Liver (tissue), 9 donors: ENCODE measurements around the gene CDC42SE2. TPM values are rescaled to one million over a fixed set of nuclear protein-coding genes. Genes with fewer than 3 reads are reported as not detected.
A peak's percentile ranks its signal among the peaks of the same experiment; 100 is the strongest.

Experiments used
- DNase-seq: peaks from one replicate; pipeline ENCODE4 v3.0.0-alpha.2; 2017; ENCODE audit warnings: low spot score
- H3K27ac ChIP-seq, 2 donors: one replicate each; pipeline ENCODE4 v1.7.0; 2013; ENCODE audit warnings: inconsistent platforms in 2 of 2, low read length in 2 of 2, control low read depth in 1 of 2, low read depth in 1 of 2, mild to moderate bottlenecking in 1 of 2
- H3K27me3 ChIP-seq, 4 donors: one replicate each; pipeline versions ENCODE4 v1.6.1 to v1.7.0; 2013; ENCODE audit warnings: low read length in 3 of 4, inconsistent platforms in 1 of 4, mild to moderate bottlenecking in 1 of 4, moderate library complexity in 1 of 4; ENCODE audit not compliant: control insufficient read depth in 4 of 4, insufficient read depth in 4 of 4
- H3K36me3 ChIP-seq, 4 donors: one replicate each; pipeline versions ENCODE4 v1.6.1 to v1.7.0; 2013; ENCODE audit warnings: low read length in 3 of 4, mild to moderate bottlenecking in 3 of 4, low read depth in 1 of 4, moderate library complexity in 1 of 4; ENCODE audit not compliant: control insufficient read depth in 4 of 4, insufficient read depth in 3 of 4
- H3K4me1 ChIP-seq, 4 donors: one replicate each; pipeline versions ENCODE4 v1.6.1 to v1.7.0; 2013; ENCODE audit warnings: low read length in 3 of 4, mild to moderate bottlenecking in 3 of 4, moderate library complexity in 1 of 4; ENCODE audit not compliant: control insufficient read depth in 4 of 4, insufficient read depth in 4 of 4
- H3K4me3 ChIP-seq, 3 donors: one replicate each; pipeline versions ENCODE4 v1.6.1 to v1.7.0; 2013; ENCODE audit warnings: low read length in 3 of 3, control low read depth in 1 of 3, low read depth in 1 of 3, mild to moderate bottlenecking in 1 of 3
- H3K9ac ChIP-seq, 2 donors: one replicate each; pipeline ENCODE4 v1.7.0; 2013; ENCODE audit warnings: low read length in 2 of 2, mild to moderate bottlenecking in 2 of 2, moderate library complexity in 2 of 2, control low read depth in 1 of 2, low read depth in 1 of 2
- H3K9me3 ChIP-seq, 4 donors: one replicate each; pipeline versions ENCODE4 v1.6.1 to v1.7.0; 2013; ENCODE audit warnings: low read length in 3 of 4; ENCODE audit not compliant: control insufficient read depth in 4 of 4
- EGR1 ChIP-seq, 2 donors: IDR thresholded peaks; 2 replicates each; pipeline ENCODE4 v1.6.1; 2016 to 2018; ENCODE audit warnings: antibody characterized with exemption in 2 of 2, low read depth in 2 of 2
- FOXA1 ChIP-seq: IDR thresholded peaks from 2 replicates; pipeline ENCODE4 v1.6.1; 2016; ENCODE audit warnings: antibody characterized with exemption
- FOXA2 ChIP-seq: IDR thresholded peaks from 2 replicates; pipeline ENCODE4 v1.6.1; 2016; ENCODE audit warnings: antibody characterized with exemption
- GABPA ChIP-seq, 2 donors: IDR thresholded peaks in 1 of 2; conservative IDR thresholded peaks in 1 of 2; 2 replicates each; pipeline ENCODE4 v1.6.1; 2016; ENCODE audit warnings: antibody characterized with exemption in 2 of 2, mild to moderate bottlenecking in 1 of 2, moderate library complexity in 1 of 2
- HNF4A ChIP-seq, 2 donors: conservative IDR thresholded peaks; 2 replicates each; pipeline ENCODE4 v1.6.1; 2016; ENCODE audit warnings: antibody characterized with exemption in 2 of 2, mild to moderate bottlenecking in 2 of 2
- HNF4G ChIP-seq: IDR thresholded peaks from 2 replicates; pipeline ENCODE4 v1.6.1; 2016; ENCODE audit warnings: antibody characterized with exemption
- NR2F2 ChIP-seq: IDR thresholded peaks from 2 replicates; pipeline ENCODE4 v1.6.1; 2016; ENCODE audit warnings: antibody characterized with exemption
- RAD21 ChIP-seq, 2 donors: IDR thresholded peaks; 2 replicates each; pipeline ENCODE4 v1.6.1; 2016; ENCODE audit warnings: antibody characterized with exemption in 2 of 2, mild to moderate bottlenecking in 2 of 2
- RXRA ChIP-seq, 2 donors: IDR thresholded peaks; 2 replicates each; pipeline ENCODE4 v1.6.1; 2017 to 2018; ENCODE audit warnings: antibody characterized with exemption in 2 of 2, mild to moderate bottlenecking in 1 of 2
- SP1 ChIP-seq: IDR thresholded peaks from 2 replicates; pipeline ENCODE4 v1.6.1; 2018; ENCODE audit warnings: antibody characterized with exemption, mild to moderate bottlenecking
- YY1 ChIP-seq: IDR thresholded peaks from 2 replicates; pipeline ENCODE4 v1.6.1; 2016; ENCODE audit warnings: antibody characterized with exemption, mild to moderate bottlenecking
- WGBS: extraction: QIAGEN DNeasy Blood & Tissue Kit; methylation state at CpG from one replicate; pipeline ENCODE4 v1.1.7; 2013; 5-methylcytosine and 5-hydroxymethylcytosine counted together
- polyA plus RNA-seq, 2 donors: library from polyadenylated mRNA; stranded (reverse) in 1 of 2; unstranded in 1 of 2; fragments of 200-250 nt in 1 of 2; fragments of >200 nt in 1 of 2; fragmentation: Nextera tagmentation in 1 of 2; extraction: Ambion mirVana in 1 of 2; gene quantifications; one replicate each; pipeline versions ENCODE4 v1.2.1 to v1.2.3, GENCODE V29; 2013 to 2015
- total RNA-seq, 2 donors: library from RNA; depleted of rRNA; stranded (reverse); fragments of >200 nt; gene quantifications; one replicate each; pipeline ENCODE4 v1.2.3, GENCODE V29; 2014
- TF ChIP-seq, protein P1 (sequence below): IDR thresholded peaks from 2 replicates; pipeline ENCODE4 v1.6.1; 2016; ENCODE audit warnings: antibody characterized with exemption
- TF ChIP-seq, protein P2 (sequence below): IDR thresholded peaks from 2 replicates; pipeline ENCODE4 v1.6.1; 2016; ENCODE audit warnings: antibody characterized with exemption, mild to moderate bottlenecking
- TF ChIP-seq, protein P3 (sequence below): IDR thresholded peaks from 2 replicates; pipeline ENCODE4 v1.6.1; 2016; ENCODE audit warnings: antibody characterized with exemption
- TF ChIP-seq, protein P4 (sequence below): fragments of 150-350 bp; IDR thresholded peaks from 2 replicates; pipeline ENCODE4 v1.5.1; 2017; ENCODE audit warnings: improper control_type of control experiment, low read depth, low read length; ENCODE audit not compliant: missing input control
- TF ChIP-seq, protein P5 (sequence below): IDR thresholded peaks from 2 replicates; pipeline ENCODE4 v1.6.1; 2016; ENCODE audit warnings: antibody characterized with exemption
- donor health status: healthy.
- donor health status: healthy.
- donor health status: healthy.
- donor health status: healthy.
- donor health status: healthy.

The CDC42SE2 gene
- total and polyA plus RNA-seq, 4 donors = 7.8 to 31.7 (median 17.0) TPM

DNA sequence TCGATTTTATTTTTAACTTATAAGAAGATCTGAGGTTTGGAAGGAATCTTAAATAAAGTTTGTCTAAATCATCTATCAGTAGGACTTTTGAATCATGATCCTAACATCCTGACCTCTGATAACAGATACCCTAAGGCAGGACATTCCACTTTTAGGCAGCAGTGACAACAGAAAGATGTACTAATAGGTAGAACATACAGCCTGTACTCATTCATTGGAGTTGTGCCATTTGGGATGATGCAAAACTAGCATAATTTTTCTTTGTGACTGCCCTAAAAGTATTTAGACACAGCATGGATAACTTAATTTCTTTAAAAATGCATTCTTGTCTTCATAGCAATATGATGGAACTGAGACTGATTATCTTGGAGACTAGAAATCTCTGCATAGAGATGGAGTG is 39.7 kb downstream of the CDC42SE2 start:
- Histone ChIP-seq H3K36me3 (no peaks in the 10 kb centered on the region), H3K27ac (no peak overlapping the region), H3K4me1 (peaks cover 0 to 2% (median 0%) of the 10 kb centered on the region in 4 donors), H3K9ac (no peak overlapping the region), H3K9me3 (no peaks in the 10 kb centered on the region), H3K4me3 (no peak overlapping the region), H3K27me3 (no peaks in the 10 kb centered on the region)
- DNase-seq = no peak
- 92% methylated on average over 1 of the region's 1 CpG for WGBS
- TF ChIP-seq NR2F2 (no peak), GABPA (IDR thresholded peaks at IDR 0.05 in 1 of 2, conservative IDR thresholded peaks at IDR 0.05 in 1 of 2) (no peak), HNF4A (conservative IDR thresholded peaks at IDR 0.05) (peak in 1 of 2 donors; percentile 54)
- TF ChIP-seq, protein P1, sequence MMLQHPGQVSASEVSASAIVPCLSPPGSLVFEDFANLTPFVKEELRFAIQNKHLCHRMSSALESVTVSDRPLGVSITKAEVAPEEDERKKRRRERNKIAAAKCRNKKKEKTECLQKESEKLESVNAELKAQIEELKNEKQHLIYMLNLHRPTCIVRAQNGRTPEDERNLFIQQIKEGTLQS = peak; percentile 25

DNA sequence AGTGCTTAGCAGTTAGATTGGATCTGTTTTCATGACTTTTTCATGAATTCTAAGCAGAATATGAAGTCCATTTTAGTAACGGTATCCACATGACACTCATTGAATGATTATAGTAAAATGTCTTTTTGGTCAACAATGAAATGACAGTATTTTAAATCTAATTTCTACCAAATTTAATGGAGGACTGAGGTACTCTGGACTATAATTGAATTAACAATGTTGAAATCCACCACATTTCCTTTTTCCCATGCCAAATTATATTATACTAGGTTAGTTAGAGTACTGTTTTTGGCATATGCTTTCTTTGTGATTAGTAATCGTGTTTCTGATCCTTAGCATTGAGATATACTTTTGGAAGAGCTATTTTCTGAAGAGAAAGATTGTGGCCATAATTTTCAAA is 40.6 kb downstream of the CDC42SE2 start:
- no peak for DNase-seq
- Histone ChIP-seq H3K27ac (no peak overlapping the region), H3K36me3 (no peaks in the 10 kb centered on the region), H3K4me3 (no peak overlapping the region), H3K4me1 (peaks cover 0 to 2% (median 0%) of the 10 kb centered on the region in 4 donors), H3K9me3 (no peaks in the 10 kb centered on the region), H3K9ac (no peak overlapping the region), H3K27me3 (no peaks in the 10 kb centered on the region)
- WGBS = 83% methylated on average over 2 of the region's 2 CpGs
- TF ChIP-seq RXRA (IDR thresholded peaks at IDR 0.05) (no peak), FOXA2 (no peak), NR2F2 (no peak)
- TF ChIP-seq, protein P2, sequence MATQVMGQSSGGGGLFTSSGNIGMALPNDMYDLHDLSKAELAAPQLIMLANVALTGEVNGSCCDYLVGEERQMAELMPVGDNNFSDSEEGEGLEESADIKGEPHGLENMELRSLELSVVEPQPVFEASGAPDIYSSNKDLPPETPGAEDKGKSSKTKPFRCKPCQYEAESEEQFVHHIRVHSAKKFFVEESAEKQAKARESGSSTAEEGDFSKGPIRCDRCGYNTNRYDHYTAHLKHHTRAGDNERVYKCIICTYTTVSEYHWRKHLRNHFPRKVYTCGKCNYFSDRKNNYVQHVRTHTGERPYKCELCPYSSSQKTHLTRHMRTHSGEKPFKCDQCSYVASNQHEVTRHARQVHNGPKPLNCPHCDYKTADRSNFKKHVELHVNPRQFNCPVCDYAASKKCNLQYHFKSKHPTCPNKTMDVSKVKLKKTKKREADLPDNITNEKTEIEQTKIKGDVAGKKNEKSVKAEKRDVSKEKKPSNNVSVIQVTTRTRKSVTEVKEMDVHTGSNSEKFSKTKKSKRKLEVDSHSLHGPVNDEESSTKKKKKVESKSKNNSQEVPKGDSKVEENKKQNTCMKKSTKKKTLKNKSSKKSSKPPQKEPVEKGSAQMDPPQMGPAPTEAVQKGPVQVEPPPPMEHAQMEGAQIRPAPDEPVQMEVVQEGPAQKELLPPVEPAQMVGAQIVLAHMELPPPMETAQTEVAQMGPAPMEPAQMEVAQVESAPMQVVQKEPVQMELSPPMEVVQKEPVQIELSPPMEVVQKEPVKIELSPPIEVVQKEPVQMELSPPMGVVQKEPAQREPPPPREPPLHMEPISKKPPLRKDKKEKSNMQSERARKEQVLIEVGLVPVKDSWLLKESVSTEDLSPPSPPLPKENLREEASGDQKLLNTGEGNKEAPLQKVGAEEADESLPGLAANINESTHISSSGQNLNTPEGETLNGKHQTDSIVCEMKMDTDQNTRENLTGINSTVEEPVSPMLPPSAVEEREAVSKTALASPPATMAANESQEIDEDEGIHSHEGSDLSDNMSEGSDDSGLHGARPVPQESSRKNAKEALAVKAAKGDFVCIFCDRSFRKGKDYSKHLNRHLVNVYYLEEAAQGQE = no peak

DNA sequence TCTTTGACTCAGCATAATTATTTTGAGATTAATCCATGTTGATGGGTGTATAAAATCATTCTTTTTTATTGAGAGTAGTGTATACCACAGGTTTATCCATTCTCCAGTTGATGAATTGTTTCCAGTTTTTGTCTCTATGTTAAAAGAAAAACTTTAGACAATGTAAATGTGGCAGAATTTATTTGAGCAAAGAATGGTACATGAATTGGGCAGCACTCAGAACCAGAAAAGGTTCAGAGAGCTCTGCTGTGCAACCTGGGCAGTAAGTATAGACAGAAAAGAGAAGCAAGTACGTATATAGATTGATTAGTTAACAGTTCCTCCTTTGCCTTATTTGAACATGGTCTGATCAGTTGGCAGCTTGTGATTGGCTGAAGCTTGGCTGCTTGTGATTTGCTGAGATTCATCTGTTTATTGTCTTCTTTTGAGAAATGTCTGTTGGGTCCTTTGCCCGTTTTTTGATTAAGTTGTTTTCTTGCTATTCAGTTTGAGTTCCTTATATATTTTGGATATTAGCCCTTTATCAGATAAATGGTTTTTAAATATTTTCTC is 41.4 kb downstream of the CDC42SE2 start:
- Histone ChIP-seq H3K4me1 (peaks cover 0 to 2% (median 0%) of the 10 kb centered on the region in 4 donors), H3K27ac (no peak overlapping the region)
- TF ChIP-seq, protein P2 = no peak
- TF ChIP-seq RAD21 (IDR thresholded peaks at IDR 0.05) = no peak
- no peak for TF ChIP-seq HNF4A (conservative IDR thresholded peaks at IDR 0.05)
- TF ChIP-seq FOXA2 = no peak
- no peak for TF ChIP-seq FOXA1
- no peak for TF ChIP-seq YY1
- no peak for TF ChIP-seq EGR1 (IDR thresholded peaks at IDR 0.05; ENCODE audit: low read depth in 2 of 2)
- TF ChIP-seq, protein P3, sequence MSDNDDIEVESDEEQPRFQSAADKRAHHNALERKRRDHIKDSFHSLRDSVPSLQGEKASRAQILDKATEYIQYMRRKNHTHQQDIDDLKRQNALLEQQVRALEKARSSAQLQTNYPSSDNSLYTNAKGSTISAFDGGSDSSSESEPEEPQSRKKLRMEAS = no peak
- TF ChIP-seq NR2F2 = no peak
- TF ChIP-seq, protein P4, sequence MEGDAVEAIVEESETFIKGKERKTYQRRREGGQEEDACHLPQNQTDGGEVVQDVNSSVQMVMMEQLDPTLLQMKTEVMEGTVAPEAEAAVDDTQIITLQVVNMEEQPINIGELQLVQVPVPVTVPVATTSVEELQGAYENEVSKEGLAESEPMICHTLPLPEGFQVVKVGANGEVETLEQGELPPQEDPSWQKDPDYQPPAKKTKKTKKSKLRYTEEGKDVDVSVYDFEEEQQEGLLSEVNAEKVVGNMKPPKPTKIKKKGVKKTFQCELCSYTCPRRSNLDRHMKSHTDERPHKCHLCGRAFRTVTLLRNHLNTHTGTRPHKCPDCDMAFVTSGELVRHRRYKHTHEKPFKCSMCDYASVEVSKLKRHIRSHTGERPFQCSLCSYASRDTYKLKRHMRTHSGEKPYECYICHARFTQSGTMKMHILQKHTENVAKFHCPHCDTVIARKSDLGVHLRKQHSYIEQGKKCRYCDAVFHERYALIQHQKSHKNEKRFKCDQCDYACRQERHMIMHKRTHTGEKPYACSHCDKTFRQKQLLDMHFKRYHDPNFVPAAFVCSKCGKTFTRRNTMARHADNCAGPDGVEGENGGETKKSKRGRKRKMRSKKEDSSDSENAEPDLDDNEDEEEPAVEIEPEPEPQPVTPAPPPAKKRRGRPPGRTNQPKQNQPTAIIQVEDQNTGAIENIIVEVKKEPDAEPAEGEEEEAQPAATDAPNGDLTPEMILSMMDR = no peak
- TF ChIP-seq, protein P5, sequence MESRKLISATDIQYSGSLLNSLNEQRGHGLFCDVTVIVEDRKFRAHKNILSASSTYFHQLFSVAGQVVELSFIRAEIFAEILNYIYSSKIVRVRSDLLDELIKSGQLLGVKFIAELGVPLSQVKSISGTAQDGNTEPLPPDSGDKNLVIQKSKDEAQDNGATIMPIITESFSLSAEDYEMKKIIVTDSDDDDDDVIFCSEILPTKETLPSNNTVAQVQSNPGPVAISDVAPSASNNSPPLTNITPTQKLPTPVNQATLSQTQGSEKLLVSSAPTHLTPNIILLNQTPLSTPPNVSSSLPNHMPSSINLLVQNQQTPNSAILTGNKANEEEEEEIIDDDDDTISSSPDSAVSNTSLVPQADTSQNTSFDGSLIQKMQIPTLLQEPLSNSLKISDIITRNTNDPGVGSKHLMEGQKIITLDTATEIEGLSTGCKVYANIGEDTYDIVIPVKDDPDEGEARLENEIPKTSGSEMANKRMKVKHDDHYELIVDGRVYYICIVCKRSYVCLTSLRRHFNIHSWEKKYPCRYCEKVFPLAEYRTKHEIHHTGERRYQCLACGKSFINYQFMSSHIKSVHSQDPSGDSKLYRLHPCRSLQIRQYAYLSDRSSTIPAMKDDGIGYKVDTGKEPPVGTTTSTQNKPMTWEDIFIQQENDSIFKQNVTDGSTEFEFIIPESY = no peak
- TF ChIP-seq SP1 = no peak
- no peak for TF ChIP-seq GABPA (IDR thresholded peaks at IDR 0.05 in 1 of 2, conservative IDR thresholded peaks at IDR 0.05 in 1 of 2)
- no peak for TF ChIP-seq RXRA (IDR thresholded peaks at IDR 0.05)
- no peak for TF ChIP-seq HNF4G

More for the DNA sequence above, 41.4 kb downstream of the CDC42SE2 start:
- no peaks in the 10 kb centered on the region for H3K27me3 ChIP-seq
- H3K9ac ChIP-seq = no peak overlapping the region
- no peaks in the 10 kb centered on the region for H3K36me3 ChIP-seq
- H3K4me3 ChIP-seq = no peak overlapping the region
- DNase-seq = no peak
- WGBS = 86% methylated on average over 2 of the region's 2 CpGs
- no peaks in the 10 kb centered on the region for H3K9me3 ChIP-seq
